PC-9 (cell line): ENCODE data around the gene RGS7. TPM values are rescaled to one million over a fixed set of nuclear protein-coding genes. Genes with fewer than 3 reads are reported as not detected.
"Not testable (repeated sequence)": the region's sequence is repeated elsewhere in the genome, so short reads cannot be mapped to it uniquely, and the experiment has no call there.

Experiments
- BruUV-seq: library from RNA; stranded (reverse); fragments of 400-500 nt; replicated peaks from 2 replicates; lab custom pipeline; 2021; lab: Mats Ljungman, UMichigan
- CTCF ChIA-PET: fragments of 300-600 bp; sonication (Branson Sonifier 250); formaldehyde crosslinking; loops from one replicate; lab custom pipeline; 2022; ENCODE audit warnings: antibody characterized with exemption; lab: Charles Lee
- POLR2A ChIA-PET: fragments of 300-600 bp; sonication (Branson Sonifier 250); formaldehyde crosslinking; loops from one replicate; lab custom pipeline; 2022; ENCODE audit warnings: antibody characterized with exemption; ENCODE audit not compliant: unreplicated experiment; lab: Charles Lee
- DNase-seq, 2 experiments: peaks; one replicate each; pipeline versions ENCODE4 v3.0.0 to v3.0.0-alpha.2; 2015 to 2022; ENCODE audit warnings: mixed read lengths in 1 of 2
- H2AFZ ChIP-seq: fragments of 200-600 bp; sonication (generic); 2 replicates; pipeline ENCODE4 v1.8.1; 2017; ENCODE audit warnings: antibody characterized with exemption
- H3F3A ChIP-seq: fragments of 200-600 bp; sonication (generic); 2 replicates; pipeline ENCODE4 v1.8.1; 2017; ENCODE audit warnings: antibody characterized with exemption, mild to moderate bottlenecking, low read depth; ENCODE audit not compliant: insufficient read depth
- H3K27ac ChIP-seq: fragments of 200-600 bp; sonication (generic); 2 replicates; pipeline ENCODE4 v1.6.1; 2016; ENCODE audit warnings: mixed run types
- H3K27me3 ChIP-seq: fragments of 200-600 bp; sonication (generic); 2 replicates; pipeline ENCODE4 v1.6.1; 2016; ENCODE audit warnings: low read depth, mixed run types; ENCODE audit not compliant: insufficient read depth
- H3K36me3 ChIP-seq: fragments of 200-600 bp; sonication (generic); 2 replicates; pipeline ENCODE4 v1.6.1; 2016; ENCODE audit warnings: low read depth, mixed run types
- H3K4me1 ChIP-seq: fragments of 200-600 bp; sonication (generic); replicated peaks from 2 replicates; pipeline ENCODE4 v1.6.1; 2016; ENCODE audit warnings: mixed run types; ENCODE audit not compliant: insufficient read depth
- H3K4me2 ChIP-seq: fragments of 200-600 bp; sonication (generic); 2 replicates; pipeline ENCODE4 v1.6.1; 2017; ENCODE audit warnings: mixed run types
- H3K4me3 ChIP-seq: fragments of 200-600 bp; sonication (generic); 2 replicates; pipeline ENCODE4 v1.6.1; 2016; ENCODE audit warnings: mixed run types
- H3K79me2 ChIP-seq: fragments of 200-600 bp; sonication (generic); 2 replicates; pipeline ENCODE4 v1.6.1; 2017; ENCODE audit warnings: low read depth, mixed run types
- H3K9me2 ChIP-seq: fragments of 200-600 bp; sonication (generic); 2 replicates; pipeline ENCODE4 v1.8.1; 2017; ENCODE audit warnings: mild to moderate bottlenecking; ENCODE audit not compliant: insufficient read depth
- H3K9me3 ChIP-seq: fragments of 200-600 bp; sonication (generic); 2 replicates; pipeline ENCODE4 v1.8.1; 2016; ENCODE audit warnings: low read depth; ENCODE audit not compliant: insufficient read depth
- H4K20me1 ChIP-seq: fragments of 200-600 bp; sonication (generic); 2 replicates; pipeline ENCODE4 v1.8.1; 2017; ENCODE audit not compliant: insufficient read depth
- CTCF ChIP-seq: fragments of 200-600 bp; sonication (generic); conservative IDR thresholded peaks from 2 replicates; pipeline ENCODE4 v1.6.1; 2017; ENCODE audit warnings: mixed run types, antibody characterized with exemption, mild to moderate bottlenecking, moderate library complexity
- EZH2 ChIP-seq: fragments of 200-600 bp; sonication (generic); IDR thresholded peaks from 2 replicates; pipeline ENCODE4 v1.8.0; 2017; ENCODE audit warnings: antibody characterized with exemption, low read depth
- intact Hi-C: fragments of 100-400 bp; cut with micrococcal nuclease; formaldehyde crosslinking; loops from one replicate; pipeline ENCODE4 v1.10.0; 2022; ENCODE audit not compliant: unreplicated experiment
- total RNA-seq: library from RNA; stranded (reverse); gene quantifications from 2 replicates; pipeline ENCODE4 v1.2.3, GENCODE V29; 2021

RGS7 gene
- total RNA-seq, 1 experiment from 2014 or later = 5.8 TPM

GRCh38 chr1:240737298-240737697 is 619.7 kb downstream of the RGS7 start:
- CTCF ChIA-PET = no interaction called here
- intact Hi-C loops = no loop called here
- Histone ChIP-seq H2AFZ (no peak overlapping the region), H3F3A (no peaks in the 10 kb centered on the region), H3K9me3 (no peaks in the 10 kb centered on the region), H3K4me3 (no peak overlapping the region), H3K4me1 (no peaks in the 10 kb centered on the region), H3K27ac (no peak overlapping the region), H3K27me3 (peaks cover 24% of the 10 kb centered on the region; the same call in 1 of the 2 replicates), H3K4me2 (no peak overlapping the region), H4K20me1 (no peaks in the 10 kb centered on the region), H3K9me2 (no peaks in the 10 kb centered on the region), H3K36me3 (no peaks in the 10 kb centered on the region), H3K79me2 (no peaks in the 10 kb centered on the region)
- no peak for TF ChIP-seq EZH2
- TF ChIP-seq CTCF = no peak
- no peak for DNase-seq
- POLR2A ChIA-PET = no interaction called here
- no TSS peak for BruUV-seq

GRCh38 chr1:240734705-240735104 is 622.3 kb downstream of the RGS7 start:
- H3K4me3 ChIP-seq, BruUV-seq, H2AFZ ChIP-seq, H3K27ac ChIP-seq, H4K20me1 ChIP-seq, intact Hi-C loops, H3K36me3 ChIP-seq, H3K4me2 ChIP-seq, DNase-seq, H3K9me2 ChIP-seq, H3F3A ChIP-seq, POLR2A ChIA-PET, H3K9me3 ChIP-seq, H3K4me1 ChIP-seq, CTCF ChIA-PET, H3K79me2 ChIP-seq: not testable (repeated sequence)
- H3K27me3 ChIP-seq = peaks cover 15% of the 10 kb centered on the region; the same call in 1 of the 2 replicates

GRCh38 chr1:240734001-240734400 is 623.0 kb downstream of the RGS7 start:
- ChIA-PET CTCF (no interaction called here), POLR2A (no interaction called here)
- Histone ChIP-seq H3K4me2 (no peak overlapping the region), H2AFZ (no peak overlapping the region), H3K27me3 (peaks cover 15% of the 10 kb centered on the region; the same call in 1 of the 2 replicates), H3K4me1 (no peaks in the 10 kb centered on the region), H3K36me3 (no peaks in the 10 kb centered on the region), H3K4me3 (no peak overlapping the region), H3K9me3 (no peaks in the 10 kb centered on the region), H3K9me2 (no peaks in the 10 kb centered on the region), H3K27ac (no peak overlapping the region), H3F3A (no peaks in the 10 kb centered on the region), H4K20me1 (no peaks in the 10 kb centered on the region), H3K79me2 (no peaks in the 10 kb centered on the region)
- no peak for TF ChIP-seq CTCF
- no peak for TF ChIP-seq EZH2
- no TSS peak for BruUV-seq
- no peak for DNase-seq
- intact Hi-C loops = no loop called here

GRCh38 chr1:240732390-240732789 is 624.6 kb downstream of the RGS7 start:
- no peak overlapping the region for H3K27ac ChIP-seq
- TF ChIP-seq EZH2 (no peak), CTCF (peak; percentile 86)
- no peaks in the 10 kb centered on the region for H3K79me2 ChIP-seq
- no peaks in the 10 kb centered on the region for H4K20me1 ChIP-seq
- H3K4me3 ChIP-seq = no peak overlapping the region
- no peak overlapping the region for H3K4me2 ChIP-seq
- ChIA-PET CTCF (interaction anchor here (0.6 kb wide), 3 partner anchors 353 to 1209 kb away, joined by 3 to 7 read pairs (median 3); no protein-coding TSS in a partner anchor), POLR2A (no interaction called here)
- H3K9me2 ChIP-seq = no peaks in the 10 kb centered on the region
- H3F3A ChIP-seq = no peaks in the 10 kb centered on the region
- no TSS peak for BruUV-seq
- no peak overlapping the region for H2AFZ ChIP-seq
- intact Hi-C loops = loop anchor here (1.0 to 2.0 kb wide), 5 partner anchors 51 to 768 kb away; no protein-coding TSS in a partner anchor
- H3K9me3 ChIP-seq = no peaks in the 10 kb centered on the region
- no peaks in the 10 kb centered on the region for H3K4me1 ChIP-seq
- H3K27me3 ChIP-seq = peaks cover 12% of the 10 kb centered on the region; the same call in 1 of the 2 replicates
- H3K36me3 ChIP-seq = no peaks in the 10 kb centered on the region
- peak; percentile 15 to 48 for DNase-seq
